GM18951 (cell line): ENCODE data around the gene DAAM2.

Experiments
- POLR2A ChIP-seq: IDR thresholded peaks from 4 replicates; pipeline ENCODE4 v1.6.1; 2011; ENCODE audit warnings: mild to moderate bottlenecking; ENCODE audit not compliant: insufficient read length, insufficient read depth; ENCODE audit errors: extremely low read depth
- in situ Hi-C: fragments of 300-500 bp; cut with MboI; formaldehyde crosslinking; loops from one replicate; pipeline ENCODE4 v1.12.0; 2022; ENCODE audit warnings: low sequenced_read_pairs, mixed read lengths, inconsistent platforms; ENCODE audit not compliant: unreplicated experiment

Gene DAAM2

DNA sequence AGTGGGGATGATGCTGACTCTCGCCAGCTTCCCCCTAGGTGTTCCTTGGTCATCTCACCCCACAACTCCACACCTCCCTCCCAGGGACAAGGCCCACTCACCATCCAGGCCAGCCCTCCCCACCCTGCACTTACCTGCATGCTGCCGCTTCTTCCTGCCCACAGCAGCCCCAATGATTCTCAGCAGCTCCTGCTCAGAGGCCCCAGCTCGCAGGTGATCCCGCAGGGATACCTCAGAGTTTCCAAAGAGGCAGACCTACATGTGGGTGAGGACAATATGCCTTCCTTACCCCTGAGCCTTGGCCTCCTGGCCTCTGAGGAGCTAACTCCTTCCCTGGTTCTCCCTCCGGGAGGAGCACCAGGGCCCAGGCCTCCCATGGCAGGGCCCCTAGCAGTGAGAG is 117.5 kb downstream of the DAAM2 start:
- no peak for TF ChIP-seq POLR2A
- in situ Hi-C loops: no loop called here

- TF ChIP-seq POLR2A: no peak
- in situ Hi-C loops: no loop called here
These were observed 118.0 kb downstream of the DAAM2 start for GRCh38 chr6:39910164-39910563.

GRCh38 chr6:39910744-39911143 is 118.6 kb downstream of the DAAM2 start:
- no peak for TF ChIP-seq POLR2A
- in situ Hi-C loops: no loop called here

DNA sequence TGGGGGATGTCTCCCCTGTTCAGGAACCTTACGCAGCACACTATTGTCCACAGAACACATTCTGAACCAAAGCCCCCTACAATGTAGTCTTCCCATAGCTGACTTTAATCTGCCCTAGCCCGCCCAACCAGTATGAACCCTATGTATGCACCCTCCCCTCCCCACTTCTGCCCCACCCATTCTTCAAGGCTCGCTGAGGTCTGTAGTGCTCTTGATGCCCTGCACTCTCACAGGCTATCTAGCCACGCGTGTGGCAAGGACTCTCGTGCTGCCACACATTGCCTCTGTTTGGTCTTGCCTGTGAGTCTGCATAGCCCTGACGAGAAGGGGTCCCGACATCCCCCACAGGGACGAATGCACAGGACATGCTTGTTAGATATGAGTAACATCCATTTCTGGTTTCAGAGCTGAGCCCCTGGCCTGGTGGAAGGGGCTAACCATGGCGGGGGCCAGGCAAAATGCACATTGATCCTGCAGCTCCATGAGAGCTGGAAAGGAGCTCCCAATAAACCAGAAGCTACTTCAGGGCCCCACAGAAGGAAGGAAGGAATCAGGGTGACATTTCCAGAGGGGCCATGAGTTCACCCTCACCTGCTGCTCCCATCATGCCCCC is 119.4 kb downstream of the DAAM2 start:
- in situ Hi-C loops: no loop called here
- no peak for TF ChIP-seq POLR2A

DNA sequence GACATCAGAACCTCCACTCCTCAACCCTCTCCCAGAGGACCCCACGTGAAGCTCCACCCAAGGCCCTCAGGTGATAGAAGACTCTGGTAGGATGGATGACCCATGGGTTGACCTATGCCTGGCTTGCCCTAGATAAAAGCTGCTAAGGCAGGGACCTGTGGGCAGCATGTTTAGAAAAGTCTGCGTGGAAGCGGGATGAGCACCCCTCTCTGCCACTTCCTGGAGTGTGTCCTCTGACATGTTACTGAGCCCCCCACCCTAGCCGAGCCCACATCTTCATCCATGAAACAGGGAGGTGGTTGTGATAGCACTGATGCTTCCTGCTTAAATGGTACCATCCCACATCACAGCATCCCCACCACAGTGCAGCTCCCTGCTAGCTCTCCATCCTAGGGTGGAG is 120.3 kb downstream of the DAAM2 start:
- in situ Hi-C loops: no loop called here

GRCh38 chr6:39913391-39913916 is 121.3 kb downstream of the DAAM2 start:
- TF ChIP-seq POLR2A: no peak
- in situ Hi-C loops: no loop called here

More for the DNA sequence above, 120.3 kb downstream of the DAAM2 start:
- no peak for TF ChIP-seq POLR2A

DNA sequence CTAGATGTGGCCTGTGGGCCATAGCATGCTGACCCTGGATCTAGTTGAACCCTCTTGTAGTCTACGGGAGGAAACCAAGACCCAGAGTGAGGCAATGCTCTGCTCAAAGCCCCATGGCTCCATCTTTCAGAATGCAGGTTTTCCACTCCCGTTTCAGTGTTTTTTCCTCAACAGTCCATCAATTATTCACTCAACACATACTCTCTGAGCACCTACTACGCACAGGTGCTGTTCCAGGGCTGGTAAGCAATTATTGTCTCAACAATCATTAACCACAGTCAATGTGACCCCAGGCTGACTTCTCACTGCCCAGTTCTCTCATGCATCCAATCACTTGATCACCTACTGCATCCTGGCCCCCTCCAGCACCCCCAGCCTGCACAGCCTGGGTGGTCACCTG is 122.1 kb downstream of the DAAM2 start:
- in situ Hi-C loops: no loop called here
- TF ChIP-seq POLR2A: no peak

- in situ Hi-C loops: no loop called here
- TF ChIP-seq POLR2A: no peak
These were observed 123.7 kb downstream of the DAAM2 start for GRCh38 chr6:39915866-39916265.

DNA sequence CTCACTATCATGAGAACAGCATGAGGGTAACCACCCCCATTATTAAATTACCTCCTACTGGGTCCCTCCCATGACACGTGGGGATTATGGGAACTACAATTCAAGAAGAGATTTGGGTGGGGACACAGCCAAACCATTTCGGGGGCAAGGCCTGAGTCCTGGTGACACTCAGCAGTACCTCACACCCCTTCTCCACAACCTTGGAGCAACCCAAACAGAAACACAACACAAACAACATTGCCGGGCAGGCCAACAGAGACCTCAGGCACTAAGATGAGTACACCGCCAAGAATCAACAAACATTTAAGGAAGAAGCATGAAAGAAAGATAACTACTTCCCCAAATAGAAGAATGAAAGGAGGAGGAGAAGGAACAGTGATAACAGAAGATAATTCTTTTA is 125.2 kb downstream of the DAAM2 start:
- in situ Hi-C loops: no loop called here
- no peak for TF ChIP-seq POLR2A

GRCh38 chr6:39917981-39918380 is 125.8 kb downstream of the DAAM2 start:
- in situ Hi-C loops: no loop called here
- no peak for TF ChIP-seq POLR2A

DNA sequence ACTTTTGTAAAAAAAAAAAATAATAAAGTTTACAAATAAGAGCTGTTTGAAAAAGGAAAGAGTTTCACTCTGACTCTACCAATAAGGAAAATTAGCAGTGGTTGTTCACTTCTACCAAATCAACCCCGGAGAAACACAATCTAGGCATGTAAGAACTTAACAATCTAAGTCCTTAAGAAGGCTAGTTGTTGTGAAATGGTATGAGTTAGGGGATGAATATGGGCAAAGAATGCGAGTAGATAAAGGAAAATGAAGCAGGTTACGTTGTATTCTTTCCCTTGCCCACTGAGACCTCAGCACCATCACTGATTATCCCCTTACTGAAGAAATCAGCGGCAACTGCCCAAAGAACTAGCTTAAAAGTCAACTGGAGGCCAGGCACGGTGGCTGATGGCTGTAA is 126.7 kb downstream of the DAAM2 start:
- TF ChIP-seq POLR2A: no peak
- in situ Hi-C loops: no loop called here

GRCh38 chr6:39920157-39920556 is 128.0 kb downstream of the DAAM2 start:
- no peak for TF ChIP-seq POLR2A
- in situ Hi-C loops: no loop called here

- TF ChIP-seq POLR2A: no peak
- in situ Hi-C loops: no loop called here
These were observed 130.6 kb downstream of the DAAM2 start for GRCh38 chr6:39922821-39923220.

- in situ Hi-C loops: no loop called here
- no peak for TF ChIP-seq POLR2A
These were observed 131.2 kb downstream of the DAAM2 start for GRCh38 chr6:39923394-39923793.

DNA sequence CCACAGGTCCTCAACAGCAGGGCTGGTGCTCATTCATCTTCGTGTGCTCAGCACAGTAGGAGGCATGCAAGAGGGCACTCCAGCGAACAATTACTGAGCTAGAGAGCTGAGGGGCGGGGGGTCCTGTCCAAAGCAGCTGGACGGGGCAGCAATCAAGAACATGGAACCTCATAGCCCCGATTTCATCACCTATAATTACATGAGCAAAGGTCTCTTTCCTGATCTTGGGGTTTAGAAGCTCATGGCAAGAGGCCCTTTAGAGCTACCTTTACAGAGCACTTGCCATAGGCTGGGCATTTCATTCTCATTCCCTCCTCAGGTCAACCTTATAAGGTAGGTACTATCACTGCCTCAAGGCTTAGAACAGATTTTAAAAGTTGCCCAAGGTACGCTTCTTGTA is 131.7 kb downstream of the DAAM2 start:
- in situ Hi-C loops: no loop called here
- no peak for TF ChIP-seq POLR2A
